ENCODE data around the gene TMEM225B.

DNA sequence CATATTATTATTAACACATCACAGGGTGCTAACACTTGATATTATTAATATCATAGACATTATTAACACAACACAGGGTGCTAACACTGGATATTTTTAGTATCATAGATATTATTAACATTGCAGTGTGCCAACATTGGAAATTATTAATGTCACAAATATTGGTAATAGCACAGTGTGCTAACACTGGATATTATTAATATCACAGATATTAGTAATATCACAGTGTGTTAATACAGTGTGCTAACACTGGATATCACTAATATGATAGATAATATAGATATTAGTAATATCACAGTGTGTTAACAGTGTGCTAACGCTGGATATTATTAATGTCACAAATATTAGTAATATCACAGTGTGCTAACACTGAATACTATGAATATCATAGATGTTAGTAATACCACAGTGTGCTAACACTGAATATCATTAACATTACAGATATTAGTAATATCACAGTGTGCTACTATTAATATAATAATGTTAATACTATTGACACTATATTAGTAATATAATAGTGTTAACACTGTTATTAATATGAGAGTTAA is 1.6 kb upstream of the TMEM225B start:
- TF ChIP-seq CTCF (IDR thresholded peaks at IDR 0.05): no peak
- no peak for TF ChIP-seq ZFX (IDR thresholded peaks at IDR 0.05; ENCODE audit: borderline replicate concordance)

Measured in 22Rv1 (cell line).